Urinary bladder (tissue), 4 donors: Measurements from ENCODE around the gene DNAH8. TPM values are rescaled to one million over a fixed set of nuclear protein-coding genes. Genes with fewer than 3 reads are reported as not detected.

Experiments
- DNase-seq: peaks from one replicate; pipeline ENCODE4 v3.0.0-alpha.2; 2015; ENCODE audit errors: extremely low spot score
- H3K27ac ChIP-seq: one replicate; pipeline ENCODE4 v1.5.1; 2013; ENCODE audit warnings: low read depth, mild to moderate bottlenecking, moderate library complexity
- H3K36me3 ChIP-seq: one replicate; pipeline ENCODE4 v1.6.1; 2013; ENCODE audit warnings: mild to moderate bottlenecking, moderate library complexity; ENCODE audit not compliant: insufficient read depth
- H3K4me1 ChIP-seq: one replicate; pipeline ENCODE4 v1.6.1; 2013; ENCODE audit warnings: mild to moderate bottlenecking, moderate library complexity; ENCODE audit not compliant: insufficient read depth
- H3K4me3 ChIP-seq: one replicate; pipeline ENCODE4 v1.5.1; 2013; ENCODE audit warnings: low read depth, low read length
- WGBS: extraction: QIAGEN DNeasy Blood & Tissue Kit; methylation state at CpG from one replicate; pipeline ENCODE4 v1.1.7; 2013; 5-methylcytosine and 5-hydroxymethylcytosine counted together
- polyA plus RNA-seq: library from polyadenylated mRNA; stranded (reverse); fragments of 200-250 nt; gene quantifications from one replicate; pipeline ENCODE4 v1.2.3, GENCODE V29; 2013
- total RNA-seq: library from RNA; depleted of rRNA; stranded (reverse); fragments of >200 nt; gene quantifications from one replicate; pipeline ENCODE4 v1.2.3, GENCODE V29; 2014
- donor health status: healthy with polysubstance abuse.
- donor health status: healthy.

The DNAH8 gene
- total and polyA plus RNA-seq, 2 donors = 0.01 to 1.5 TPM

GRCh38 chr6:38799529-38800184 lies 84.5 kb downstream of the DNAH8 start:
- no peak for DNase-seq
- Histone ChIP-seq H3K4me1 (no peaks in the 10 kb centered on the region), H3K4me3 (no peak overlapping the region), H3K36me3 (no peaks in the 10 kb centered on the region), H3K27ac (no peak overlapping the region)
- WGBS = 63% methylated on average over 2 of the region's 2 CpGs

- H3K36me3 ChIP-seq = no peaks in the 10 kb centered on the region
- 58% methylated on average over 4 of the region's 4 CpGs for WGBS
- H3K4me1 ChIP-seq = no peaks in the 10 kb centered on the region
- no peak for DNase-seq
- no peak overlapping the region for H3K4me3 ChIP-seq
- H3K27ac ChIP-seq = no peak overlapping the region
Observed at GRCh38 chr6:38801305-38801704, 86.2 kb downstream of the DNAH8 start.

- Histone ChIP-seq H3K27ac (no peak overlapping the region), H3K4me1 (no peaks in the 10 kb centered on the region), H3K36me3 (no peaks in the 10 kb centered on the region), H3K4me3 (no peak overlapping the region)
- DNase-seq = no peak
Observed at GRCh38 chr6:38802497-38802896, 87.4 kb downstream of the DNAH8 start.

- H3K27ac ChIP-seq = no peak overlapping the region
- DNase-seq = no peak
- H3K4me1 ChIP-seq = no peaks in the 10 kb centered on the region
- no peak overlapping the region for H3K4me3 ChIP-seq
- no peaks in the 10 kb centered on the region for H3K36me3 ChIP-seq
- WGBS = 67% methylated on average over 3 of the region's 3 CpGs
Observed at GRCh38 chr6:38803129-38803528, 88.0 kb downstream of the DNAH8 start.

GRCh38 chr6:38804358-38804757 lies 89.2 kb downstream of the DNAH8 start:
- H3K4me3 ChIP-seq = no peak overlapping the region
- DNase-seq = no peak
- H3K36me3 ChIP-seq = no peaks in the 10 kb centered on the region
- WGBS = 62% methylated on average over 4 of the region's 4 CpGs
- H3K4me1 ChIP-seq = no peaks in the 10 kb centered on the region
- no peak overlapping the region for H3K27ac ChIP-seq

GRCh38 chr6:38805127-38805655 lies 90.1 kb downstream of the DNAH8 start:
- 77% methylated on average over 4 of the region's 4 CpGs for WGBS
- H3K4me1 ChIP-seq = no peaks in the 10 kb centered on the region
- H3K4me3 ChIP-seq = no peak overlapping the region
- no peak overlapping the region for H3K27ac ChIP-seq
- no peak for DNase-seq
- H3K36me3 ChIP-seq = no peaks in the 10 kb centered on the region

- Histone ChIP-seq H3K27ac (no peak overlapping the region), H3K4me1 (no peaks in the 10 kb centered on the region), H3K4me3 (no peak overlapping the region), H3K36me3 (no peaks in the 10 kb centered on the region)
- 42% methylated on average over 2 of the region's 2 CpGs for WGBS
- no peak for DNase-seq
Observed at GRCh38 chr6:38805692-38806091, 90.6 kb downstream of the DNAH8 start.

GRCh38 chr6:38806271-38806670 lies 91.2 kb downstream of the DNAH8 start:
- DNase-seq = no peak
- 48% methylated on average over 2 of the region's 2 CpGs for whole genome bisulfite sequencing

GRCh38 chr6:38806833-38807232 lies 91.7 kb downstream of the DNAH8 start:
- 83% methylated on average over 3 of the region's 3 CpGs for WGBS
- H3K4me1 ChIP-seq = no peaks in the 10 kb centered on the region
- H3K27ac ChIP-seq = no peak overlapping the region
- H3K36me3 ChIP-seq = no peaks in the 10 kb centered on the region
- no peak for DNase-seq
- no peak overlapping the region for H3K4me3 ChIP-seq

More at GRCh38 chr6:38806271-38806670, 91.2 kb downstream of the DNAH8 start:
- Histone ChIP-seq H3K4me3 (no peak overlapping the region), H3K27ac (no peak overlapping the region), H3K4me1 (no peaks in the 10 kb centered on the region), H3K36me3 (no peaks in the 10 kb centered on the region)

- 84% methylated on average over 3 of the region's 3 CpGs for WGBS
- no peak overlapping the region for H3K27ac ChIP-seq
Observed at GRCh38 chr6:38808039-38808438, 92.9 kb downstream of the DNAH8 start.

GRCh38 chr6:38813041-38813823 lies 98.1 kb downstream of the DNAH8 start:
- Histone ChIP-seq H3K36me3 (no peaks in the 10 kb centered on the region), H3K4me1 (no peaks in the 10 kb centered on the region), H3K27ac (no peak overlapping the region), H3K4me3 (no peak overlapping the region)
- no peak for DNase-seq
- 21% methylated on average over 5 of the region's 5 CpGs for WGBS

More at GRCh38 chr6:38808039-38808438, 92.9 kb downstream of the DNAH8 start:
- no peaks in the 10 kb centered on the region for H3K4me1 ChIP-seq
- H3K4me3 ChIP-seq = no peak overlapping the region
- no peaks in the 10 kb centered on the region for H3K36me3 ChIP-seq
- DNase-seq = no peak

- no peaks in the 10 kb centered on the region for H3K4me1 ChIP-seq
- DNase-seq = no peak
- 80% methylated on average over 5 of the region's 5 CpGs for WGBS
- H3K36me3 ChIP-seq = no peaks in the 10 kb centered on the region
- no peak overlapping the region for H3K27ac ChIP-seq
- no peak overlapping the region for H3K4me3 ChIP-seq
Observed at GRCh38 chr6:38814761-38815160, 99.7 kb downstream of the DNAH8 start.

- DNase-seq = no peak
- no peak overlapping the region for H3K4me3 ChIP-seq
- no peaks in the 10 kb centered on the region for H3K4me1 ChIP-seq
- no peaks in the 10 kb centered on the region for H3K36me3 ChIP-seq
- H3K27ac ChIP-seq = no peak overlapping the region
- 80% methylated on average over 8 of the region's 8 CpGs for WGBS
Observed at GRCh38 chr6:38815250-38815649, 100.1 kb downstream of the DNAH8 start.

GRCh38 chr6:38818691-38819090 lies 103.6 kb downstream of the DNAH8 start:
- Histone ChIP-seq H3K36me3 (no peaks in the 10 kb centered on the region), H3K4me3 (no peak overlapping the region), H3K4me1 (no peaks in the 10 kb centered on the region), H3K27ac (no peak overlapping the region)
- DNase-seq = no peak
- 35% methylated on average over 3 of the region's 3 CpGs for WGBS
